GM21447 (cell line): ENCODE data around the gene CACNA1H.
"Not testable (repeated sequence)": the region's sequence is repeated elsewhere in the genome, so short reads cannot be mapped to it uniquely, and the experiment has no call there.

ENCODE experiments used
- ATAC-seq: cut with Tn5 transposase; IDR thresholded peaks from one replicate; pipeline ENCODE4 v1.9.1; 2021; ENCODE audit not compliant: unreplicated experiment

CACNA1H gene

DNA sequence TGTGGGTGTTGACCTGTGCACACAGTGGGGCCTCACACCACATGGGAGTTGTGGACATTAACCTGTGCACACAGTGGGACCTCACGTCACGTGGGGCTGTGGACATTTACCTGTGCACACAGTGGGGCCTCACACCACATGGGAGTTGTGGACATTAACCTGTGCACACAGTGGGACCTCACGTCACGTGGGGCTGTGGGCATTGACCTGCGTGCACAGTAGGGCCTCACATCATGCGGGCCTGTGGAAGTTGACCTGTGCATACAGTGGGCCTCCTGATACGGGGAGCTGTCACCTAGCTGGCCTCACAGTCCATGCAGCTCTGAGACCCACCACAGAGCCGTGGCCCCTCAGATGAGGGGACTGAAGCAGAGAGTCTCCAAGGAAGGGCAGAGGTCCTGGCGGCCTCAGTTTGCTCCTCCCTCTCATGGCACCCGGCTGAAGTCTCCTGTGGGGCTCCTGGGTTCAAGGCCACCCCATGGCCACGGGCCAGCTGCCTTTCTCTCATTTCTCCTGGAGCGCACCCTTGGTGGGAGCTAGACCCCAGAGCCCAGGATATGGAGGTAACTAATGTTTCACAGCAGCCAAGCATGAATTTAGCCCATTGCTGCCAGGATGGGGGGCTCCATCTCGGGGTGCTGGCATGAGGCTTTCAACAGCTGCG lies 21.0 kb downstream of the CACNA1H start:
- ATAC-seq: no peak

DNA sequence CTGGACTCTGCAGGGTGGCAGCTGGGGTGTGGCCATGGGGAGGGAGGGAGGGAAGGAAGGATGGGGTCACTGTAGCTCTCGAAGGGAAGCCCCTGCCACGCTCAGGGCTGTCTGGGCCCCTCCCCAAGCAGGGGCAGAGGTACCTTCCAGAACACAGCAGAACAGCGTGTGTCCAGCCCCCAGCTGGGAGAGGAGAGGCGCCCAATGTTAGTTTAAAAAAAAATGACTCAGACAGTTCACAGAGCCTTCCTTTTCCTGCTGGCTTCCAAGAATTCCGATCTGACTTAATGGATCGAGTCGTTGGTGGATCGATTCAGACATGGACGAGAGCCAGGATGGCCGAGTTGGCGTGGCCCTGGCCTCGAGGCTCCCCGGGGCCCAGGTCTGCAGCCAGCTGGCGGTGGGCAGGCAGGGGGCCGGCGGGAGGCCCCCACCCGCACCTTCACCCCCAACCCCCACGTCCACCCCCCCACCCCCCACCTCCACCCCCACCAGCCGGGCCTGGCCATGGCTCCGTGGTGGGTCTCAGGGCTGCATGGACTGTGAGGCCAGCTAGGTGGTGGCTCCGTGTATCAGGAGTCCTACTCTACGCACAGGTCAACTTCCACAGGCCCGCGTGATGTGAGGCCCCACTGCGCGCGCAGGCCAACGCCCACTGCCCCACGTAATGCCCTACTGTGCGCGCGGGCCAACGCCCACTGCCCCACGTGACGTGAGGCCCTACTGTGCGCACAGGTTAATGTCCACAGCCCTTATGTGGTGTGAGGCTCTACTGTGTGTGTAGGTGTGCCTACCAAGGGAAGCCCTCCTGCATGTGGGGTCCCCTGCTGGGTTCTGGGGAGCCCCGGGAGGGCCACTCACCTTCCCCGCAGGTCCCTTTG lies 21.8 kb downstream of the CACNA1H start:
- no peak for ATAC-seq

DNA sequence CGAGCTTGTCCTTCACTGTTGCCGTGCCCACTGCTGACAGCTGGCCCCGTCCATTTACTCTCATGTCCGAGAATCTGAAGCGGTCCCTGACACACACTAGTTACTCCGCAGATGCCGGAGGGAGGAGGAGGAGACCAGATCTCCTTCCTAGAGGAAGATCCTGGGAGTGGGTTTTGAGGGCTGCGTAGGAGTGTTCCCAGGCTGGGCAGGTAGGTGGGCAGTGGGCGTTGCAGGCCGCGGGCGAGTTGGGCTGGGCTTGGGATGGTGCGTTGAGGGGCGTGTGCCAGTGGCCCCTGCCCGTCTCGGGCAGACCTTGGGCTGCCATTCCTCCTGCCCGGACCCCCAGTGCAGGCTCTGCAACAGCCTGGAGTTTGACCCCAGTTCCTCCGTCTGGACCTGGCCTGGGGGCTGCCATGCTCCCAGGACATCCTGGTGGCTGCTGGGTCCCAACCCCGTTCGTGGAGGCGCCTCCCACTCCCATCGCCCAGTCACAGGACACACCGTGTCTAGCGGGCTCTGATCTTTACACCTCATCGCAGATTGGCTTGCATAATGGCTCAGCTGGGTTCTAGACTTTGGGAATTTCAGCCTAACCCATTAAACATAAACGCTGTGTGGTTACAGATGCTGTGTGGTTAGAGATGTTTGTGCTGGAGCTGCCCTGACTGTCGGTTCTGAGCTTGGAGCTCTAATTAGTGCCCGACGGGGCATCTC lies 22.8 kb downstream of the CACNA1H start:
- no peak for ATAC-seq

DNA sequence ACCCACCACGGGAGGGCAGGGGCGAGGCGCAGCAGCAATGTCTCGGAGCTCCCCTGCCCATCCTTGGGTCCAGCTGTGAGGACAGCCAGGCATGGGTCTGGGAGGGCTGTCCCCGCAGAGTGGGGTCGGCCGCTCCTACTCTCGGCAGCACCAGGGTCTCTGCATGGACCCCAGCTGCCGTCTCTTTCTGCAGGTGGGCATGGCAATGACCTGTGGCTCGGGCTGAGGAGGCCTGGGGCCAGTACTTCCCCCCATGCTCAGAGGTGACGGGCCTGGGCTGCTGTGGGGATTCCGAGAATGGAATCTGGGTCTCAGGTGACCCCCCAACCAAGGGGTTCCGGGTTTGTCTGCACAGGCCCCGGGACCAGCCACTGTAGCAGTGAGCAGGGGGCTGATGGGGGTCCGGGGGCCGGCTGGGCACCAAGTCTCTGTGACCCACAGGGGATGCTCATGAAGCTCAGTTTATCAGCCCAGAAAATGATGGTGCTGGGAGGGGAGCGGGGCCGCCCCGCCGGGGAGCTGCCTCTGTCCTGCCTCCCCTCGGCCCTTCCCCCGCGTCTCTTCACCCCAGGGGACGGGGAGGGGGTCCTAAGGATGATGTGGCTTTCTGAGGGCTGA lies 23.5 kb downstream of the CACNA1H start:
- ATAC-seq: no peak

DNA sequence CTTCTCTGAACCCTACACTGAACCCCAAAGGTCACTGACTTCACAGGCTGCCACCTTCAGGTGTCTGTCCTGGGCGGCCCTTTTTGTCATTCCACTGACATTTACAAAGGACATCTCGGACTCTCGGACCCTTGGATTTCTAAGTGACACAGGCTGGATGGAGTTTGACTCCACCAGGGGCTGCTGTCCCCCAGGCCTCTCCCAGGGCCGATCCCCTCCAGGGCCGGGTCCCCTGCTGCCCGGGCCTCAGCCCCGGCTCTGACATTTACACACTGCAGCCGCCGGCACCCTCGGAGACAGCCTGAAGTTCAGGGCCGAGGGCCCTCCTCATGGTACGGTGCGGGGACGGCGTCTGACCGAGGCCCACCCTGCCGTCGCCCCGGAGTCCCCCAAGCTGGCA lies 24.1 kb downstream of the CACNA1H start:
- ATAC-seq: no peak

DNA sequence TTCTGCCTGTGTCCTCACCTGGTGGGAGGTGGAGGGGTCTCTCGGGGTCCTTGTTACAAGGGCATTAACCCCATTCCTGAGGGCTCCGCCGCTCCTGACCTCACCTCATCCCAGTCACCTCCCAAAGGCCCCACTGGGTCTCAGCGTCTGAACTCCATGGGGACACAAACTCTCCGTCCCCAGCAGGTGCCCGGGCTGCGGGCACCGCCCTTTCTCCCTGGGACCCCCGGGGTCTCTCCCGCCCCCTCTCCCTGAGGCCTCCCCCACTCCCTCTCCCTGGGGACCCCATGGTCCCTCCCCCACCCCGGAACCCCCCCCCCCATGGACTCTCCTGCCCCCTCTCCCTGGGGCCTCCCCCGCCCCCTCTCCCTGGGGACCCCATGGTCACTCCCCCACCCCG lies 24.8 kb downstream of the CACNA1H start:
- no peak for ATAC-seq

DNA sequence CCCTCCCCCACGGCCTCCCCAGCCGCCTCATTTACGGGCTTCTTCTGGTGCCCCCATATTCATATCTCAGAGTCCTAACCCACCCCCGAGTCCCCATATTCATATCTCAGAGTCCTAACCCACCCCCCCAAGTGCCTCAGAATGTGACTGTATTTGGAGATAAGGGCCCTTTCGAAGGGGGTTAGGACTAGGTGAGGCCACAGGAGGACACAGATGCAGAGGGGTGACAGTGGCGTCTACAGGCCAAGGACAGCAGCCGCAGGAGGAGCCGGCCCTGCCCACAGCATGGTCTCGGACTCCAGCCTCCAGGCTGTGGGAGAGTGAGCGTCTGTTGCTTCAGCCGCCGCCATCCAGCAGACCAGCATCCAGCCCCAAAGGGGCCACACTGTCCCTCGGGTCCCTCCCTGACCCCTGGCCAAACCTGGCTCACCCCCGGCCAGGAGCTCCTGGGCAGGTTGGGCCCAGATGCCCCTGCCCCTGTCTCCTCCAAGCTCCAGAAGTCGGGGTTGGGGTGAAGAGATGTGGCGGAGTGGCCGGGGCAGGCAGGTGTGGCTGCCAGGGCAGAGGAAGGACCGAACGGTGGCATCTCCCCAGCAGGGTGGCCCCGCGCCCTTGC lies 25.5 kb downstream of the CACNA1H start:
- ATAC-seq: no peak

DNA sequence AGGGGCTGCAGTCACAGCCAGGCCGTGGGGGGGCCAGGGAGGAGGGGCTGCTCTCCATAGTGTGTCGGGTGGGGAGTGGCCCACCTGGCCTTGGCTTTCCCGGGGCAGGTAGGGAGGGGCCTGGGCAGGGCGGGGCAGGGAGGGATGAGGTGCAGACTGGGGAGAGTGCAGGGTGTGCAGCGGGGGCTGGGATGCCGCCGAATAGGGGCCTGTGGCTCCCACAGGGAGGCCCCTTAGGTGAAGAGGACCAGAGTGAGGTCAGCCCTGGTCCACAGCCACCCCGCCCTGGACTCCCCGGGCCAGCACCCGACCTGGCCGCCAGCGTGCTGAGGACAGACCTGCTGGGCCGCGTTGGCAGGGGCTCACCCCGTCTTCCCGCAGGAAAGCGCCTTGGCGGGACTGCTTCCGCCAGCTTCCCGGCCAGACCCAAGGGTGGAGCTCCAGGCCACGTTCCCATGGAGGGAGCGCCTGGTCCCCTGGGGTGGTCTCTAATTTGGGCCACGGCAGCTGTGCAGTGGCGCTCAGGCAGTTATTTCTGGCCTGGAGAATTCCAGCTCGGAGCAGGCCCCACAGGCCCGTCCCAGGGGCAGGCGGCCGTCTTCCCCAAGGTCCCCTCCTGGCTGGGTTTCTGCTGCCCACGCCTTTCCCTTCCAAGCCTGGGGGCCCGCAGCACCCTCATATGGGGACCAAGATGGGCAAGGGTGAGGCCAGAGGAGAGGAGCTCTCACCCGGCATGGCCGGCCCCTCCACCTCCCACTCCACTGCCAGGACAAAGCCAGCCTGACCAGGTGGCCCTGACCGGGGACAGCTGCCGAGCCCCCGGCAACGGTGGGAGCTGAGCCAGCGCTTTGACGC lies 27.9 kb downstream of the CACNA1H start:
- ATAC-seq: no peak

DNA sequence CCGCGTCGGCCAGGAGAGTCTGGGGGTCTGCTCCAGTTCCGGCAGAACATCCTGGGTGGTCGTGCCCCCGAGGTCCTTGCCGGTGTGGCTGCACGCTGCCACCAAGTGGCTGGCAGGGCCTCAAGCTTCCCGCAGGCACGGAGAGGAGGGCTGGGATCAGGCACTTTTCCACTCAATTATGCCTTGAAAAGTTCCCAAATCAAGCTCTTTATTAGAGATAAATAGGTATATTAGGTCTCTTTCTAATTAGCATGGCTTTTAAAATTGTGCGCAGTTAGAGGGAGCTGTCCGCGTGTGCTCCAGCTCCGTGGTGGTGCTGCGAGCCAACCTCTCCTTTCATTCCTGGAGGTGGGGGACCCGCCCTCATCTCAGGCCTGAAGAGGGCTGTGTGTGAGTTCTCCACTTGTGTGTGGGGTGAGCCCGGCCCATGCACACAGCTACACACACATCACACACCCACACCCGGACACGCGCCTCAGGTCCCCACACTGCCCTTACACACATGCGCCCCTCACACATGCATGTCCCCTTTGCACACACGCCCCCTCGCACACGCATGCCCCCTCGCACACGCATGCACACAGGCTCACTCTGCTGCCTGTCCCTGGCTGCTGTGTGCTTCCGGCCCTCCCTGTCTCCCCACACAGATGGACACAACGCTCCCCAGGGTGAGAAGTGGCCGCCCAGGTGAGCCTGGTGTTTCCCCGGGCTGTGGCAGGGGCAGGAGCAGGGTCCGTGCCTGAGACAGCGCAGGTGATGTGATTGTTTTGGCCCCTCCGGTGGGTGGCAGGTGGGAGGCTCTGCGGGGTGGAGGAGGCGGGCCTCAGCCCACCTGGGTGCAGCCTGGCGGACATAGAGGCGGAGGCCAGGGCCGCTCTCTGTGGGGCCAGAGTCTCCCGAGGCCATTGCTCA lies 28.8 kb downstream of the CACNA1H start:
- ATAC-seq: no peak

DNA sequence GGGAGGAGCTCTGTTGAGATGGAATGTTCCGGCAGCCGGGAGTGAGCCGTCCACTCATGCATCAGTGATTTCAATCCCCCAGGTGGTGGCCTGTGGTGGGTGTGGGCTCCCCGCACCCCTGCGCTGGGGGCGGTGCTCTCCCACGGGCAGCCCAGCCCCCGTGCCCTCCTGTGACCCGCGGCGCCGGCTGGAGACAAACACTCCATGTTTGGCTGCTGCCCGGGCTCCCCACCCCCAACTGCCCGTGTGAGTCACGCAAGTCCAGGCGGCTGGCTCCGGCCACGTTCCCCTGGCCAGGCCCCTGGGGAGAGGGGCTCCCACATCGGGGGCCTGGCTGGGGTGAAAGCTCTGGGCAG lies 29.4 kb downstream of the CACNA1H start:
- no peak for ATAC-seq

DNA sequence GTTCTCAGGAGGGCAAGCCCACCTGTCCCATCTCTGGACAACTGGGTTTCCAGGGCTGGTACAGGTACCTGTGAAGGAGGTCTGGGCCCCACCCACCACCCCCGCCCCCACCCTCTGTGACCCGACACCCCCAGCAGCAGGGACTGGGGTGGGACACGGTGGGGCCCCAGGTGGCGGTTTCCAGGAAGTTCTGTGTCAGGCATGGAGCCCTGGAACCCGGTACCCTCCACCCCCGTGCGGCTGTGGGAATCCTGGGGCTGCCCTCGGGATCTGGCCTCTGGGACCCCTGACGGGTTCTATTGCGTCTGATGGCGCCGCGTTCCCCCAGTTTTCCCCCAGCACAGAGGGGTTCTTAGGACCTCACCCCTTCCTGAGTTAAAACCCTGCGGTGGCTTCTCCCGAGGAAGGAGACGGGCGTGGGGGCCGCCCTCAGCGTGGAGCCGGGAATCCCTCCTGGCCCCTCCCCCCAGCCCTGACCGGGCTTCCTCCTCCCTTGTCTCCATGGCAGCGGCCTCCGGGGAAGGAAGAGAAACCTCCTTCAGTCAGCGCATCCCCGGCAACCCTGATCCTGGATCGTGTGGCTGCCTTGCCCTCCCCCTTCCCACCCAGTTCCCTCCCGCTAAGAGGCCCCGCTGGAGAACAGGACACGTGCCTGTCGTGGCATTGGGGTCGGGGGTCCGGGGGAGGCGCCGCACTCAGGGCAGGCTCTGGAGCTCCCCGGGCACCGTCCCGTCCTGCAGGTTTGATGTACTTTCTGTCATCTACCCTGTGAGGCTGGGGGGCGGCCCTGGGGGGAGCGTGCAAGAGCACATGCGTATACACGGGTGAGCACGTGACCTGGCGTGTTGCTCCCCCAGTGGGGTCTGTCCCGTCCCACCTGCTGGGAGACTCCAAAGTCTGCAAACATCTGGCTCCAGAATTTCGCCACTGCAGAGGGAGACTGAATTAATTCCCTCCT lies 30.3 kb downstream of the CACNA1H start:
- no peak for ATAC-seq

DNA sequence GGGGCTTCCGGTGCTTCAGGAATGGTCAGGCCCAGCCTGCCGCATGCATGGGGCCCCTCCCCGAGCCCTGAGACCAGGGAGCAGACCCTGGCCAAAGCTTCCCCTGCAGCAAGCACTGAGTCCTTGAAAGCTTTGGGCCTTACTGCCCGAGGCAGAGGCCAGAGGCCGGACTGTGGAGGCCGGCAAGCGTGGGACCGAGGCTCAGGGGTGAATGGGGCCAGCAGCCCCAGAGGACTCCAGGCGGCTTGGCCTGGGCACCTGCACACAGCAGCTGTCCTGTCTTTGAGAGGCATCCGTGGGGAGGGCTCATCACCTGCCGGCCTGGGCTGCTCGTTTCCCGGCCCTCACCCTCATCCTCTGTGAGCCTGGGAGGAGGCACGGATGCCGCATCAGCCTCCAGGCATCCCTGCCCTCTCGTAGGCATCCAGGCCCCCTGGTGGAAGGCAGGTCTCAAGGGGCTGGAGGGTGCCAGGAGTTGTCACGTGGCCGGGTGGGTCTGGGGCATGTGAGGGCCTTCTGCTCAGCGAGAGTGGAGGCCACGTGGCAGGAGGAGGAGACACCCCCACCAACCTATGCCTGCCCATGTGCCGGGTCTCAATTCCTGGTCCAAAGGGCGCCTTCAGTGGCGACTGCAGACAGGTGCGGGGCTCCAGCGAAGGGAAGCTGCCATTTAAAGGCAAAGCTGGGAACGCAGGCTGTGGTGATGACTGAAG lies 31.4 kb downstream of the CACNA1H start:
- no peak for ATAC-seq

DNA sequence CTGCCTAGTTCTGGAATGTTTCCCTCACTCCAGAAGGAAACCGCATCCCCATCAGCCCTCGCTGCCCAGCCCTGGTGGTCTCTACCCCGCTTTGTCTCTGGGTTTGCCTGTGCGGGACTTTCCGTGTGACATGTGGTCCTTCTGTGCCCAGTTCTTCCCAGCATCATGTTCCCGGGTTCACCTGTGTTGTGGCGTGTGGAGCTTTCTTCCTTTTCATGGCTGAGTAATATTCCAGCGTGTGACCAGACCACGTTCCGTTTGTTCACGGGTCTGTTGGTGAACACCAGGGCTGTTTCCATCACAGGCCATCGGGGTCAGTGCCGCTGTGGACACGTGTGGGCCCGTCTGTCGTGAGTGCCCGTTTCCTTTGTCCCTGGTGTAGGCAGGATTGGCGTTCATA lies 32.1 kb downstream of the CACNA1H start:
- no peak for ATAC-seq

DNA sequence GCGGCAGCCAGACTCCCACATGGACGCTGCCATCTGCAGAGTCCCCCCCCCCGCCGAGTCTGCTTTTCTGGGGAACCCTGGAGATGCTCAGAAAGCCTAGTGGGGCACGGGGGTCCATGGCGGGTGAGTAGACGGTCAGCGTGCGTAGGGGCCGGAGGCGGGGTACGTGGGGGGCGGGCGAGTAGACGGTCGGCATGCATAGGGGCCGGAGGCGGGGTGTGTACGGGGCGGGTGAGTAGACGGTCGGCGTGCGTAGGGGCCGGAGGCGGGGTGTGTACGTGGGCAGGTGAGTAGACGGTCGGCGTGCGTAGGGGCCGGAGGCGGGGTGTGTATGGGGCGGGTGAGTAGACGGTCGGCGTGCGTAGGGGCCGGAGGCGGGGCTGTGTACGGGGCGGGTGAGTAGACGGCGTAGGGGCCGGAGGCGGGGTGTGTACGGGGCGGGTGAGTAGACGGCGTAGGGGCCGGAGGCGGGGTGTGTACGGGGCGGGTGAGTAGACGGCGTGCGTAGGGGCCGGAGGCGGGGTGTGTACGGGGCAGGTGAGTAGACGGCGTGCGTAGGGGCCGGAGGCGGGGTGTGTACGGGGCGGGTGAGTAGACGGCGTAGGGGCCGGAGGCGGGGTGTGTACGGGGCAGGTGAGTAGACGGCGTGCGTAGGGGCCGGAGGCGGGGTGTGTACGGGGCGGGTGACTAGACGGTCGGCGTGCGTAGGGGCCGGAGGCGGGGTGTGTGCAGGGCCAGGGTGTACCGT lies 32.7 kb downstream of the CACNA1H start:
- not testable (repeated sequence) for ATAC-seq

DNA sequence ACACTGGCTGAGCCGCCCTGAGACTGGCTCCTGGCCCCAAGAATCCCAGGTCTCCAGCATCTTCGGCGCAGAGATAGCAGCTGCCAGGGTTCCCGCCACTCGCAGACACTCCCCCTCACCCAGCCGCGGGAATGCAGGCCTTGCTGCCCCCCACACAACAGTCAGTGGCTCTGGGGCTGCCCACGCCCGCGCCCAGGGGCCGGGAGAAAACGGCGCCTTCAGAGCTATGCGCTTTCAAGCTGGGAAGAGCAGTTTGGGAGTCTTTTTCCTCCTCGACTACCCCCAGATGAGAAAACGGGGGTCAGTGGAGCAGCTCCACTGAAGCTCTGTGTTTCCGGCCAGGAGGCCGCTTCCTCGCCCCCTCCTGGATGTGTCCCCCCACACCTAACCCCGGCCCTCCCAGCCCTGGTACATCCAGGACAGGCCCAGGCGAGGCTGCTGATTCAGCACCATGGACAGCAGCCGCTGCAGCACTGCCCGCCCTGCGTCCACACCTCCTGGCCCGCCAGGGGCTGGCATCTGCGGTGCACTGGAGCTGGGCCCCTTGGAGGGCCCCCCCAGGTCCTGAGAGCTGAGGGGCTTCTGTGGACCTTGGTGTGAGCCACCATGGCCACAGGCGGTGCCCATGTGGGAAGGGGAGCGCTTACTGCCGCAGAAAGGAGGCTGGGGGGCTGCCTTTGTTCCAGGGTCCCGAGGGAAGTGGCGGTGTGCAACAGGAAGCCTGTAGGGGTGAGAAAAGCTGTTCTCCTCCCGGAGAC lies 35.7 kb downstream of the CACNA1H start:
- ATAC-seq: no peak

DNA sequence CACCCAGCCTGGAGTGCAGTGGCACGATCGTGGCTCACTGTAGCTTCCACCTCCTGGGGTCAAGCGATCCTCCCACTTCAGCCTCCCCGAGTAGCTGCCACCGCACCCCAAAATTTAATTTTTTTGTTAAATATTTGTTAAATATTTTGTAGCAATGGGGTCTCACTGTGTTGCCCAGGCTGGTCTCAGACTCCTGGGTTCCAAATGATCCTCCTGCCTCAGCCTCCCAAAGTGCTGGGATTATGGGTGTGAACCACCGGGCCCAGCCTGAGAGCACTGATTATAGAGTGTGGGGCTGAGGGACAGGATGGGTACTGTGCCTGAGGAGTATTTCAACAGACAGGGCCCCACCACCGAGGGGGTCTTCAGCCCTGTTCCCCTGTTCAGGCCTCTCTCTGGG lies 36.5 kb downstream of the CACNA1H start:
- ATAC-seq: no peak
